HCT116 (cell line): ENCODE results near the gene LRRC52. TPM values are rescaled to one million over a fixed set of nuclear protein-coding genes. Genes with fewer than 3 reads are reported as not detected.
"Not testable (repeated sequence)": the region's sequence is repeated elsewhere in the genome, so short reads cannot be mapped to it uniquely, and the experiment has no call there.

Source experiments
- ATAC-seq: fragments of 200-7000 bp; cut with Tn5 transposase; 2 replicates; pipeline ENCODE4 v1.9.1; 2020; ENCODE audit warnings: mild to moderate bottlenecking, moderate library complexity
- BruUV-seq: library from RNA; stranded (reverse); fragments of 400-500 nt; replicated peaks from 2 replicates; lab custom pipeline; 2021; lab: Mats Ljungman, UMichigan
- CTCF ChIA-PET: fragments of 300-600 bp; sonication (Branson Sonifier 250); formaldehyde crosslinking; loops from one replicate; lab custom pipeline; 2021; ENCODE audit warnings: antibody characterized with exemption; lab: Charles Lee
- POLR2A ChIA-PET: fragments of 300-600, 350-600 bp; sonication (Branson Sonifier 250); formaldehyde crosslinking; loops from one replicate; lab custom pipeline; 2021; ENCODE audit warnings: antibody characterized with exemption; lab: Charles Lee
- RAD21 ChIA-PET, 2 experiments: fragments of 300-600 bp; sonication (Branson Sonifier 250); formaldehyde crosslinking; loops; one replicate each; lab custom pipeline; 2023; ENCODE audit warnings: low total read pairs in 2 of 2; ENCODE audit not compliant: uncharacterized antibody in 2 of 2, unreplicated experiment in 2 of 2, low non-redundant PET in 1 of 2; lab: Charles Lee
- DNase-seq: peaks from one replicate; pipeline ENCODE4 v3.0.0-alpha.2; 2010; ENCODE audit warnings: low read depth, low spot score
- H2AFZ ChIP-seq: fragments of 200-600 bp; shearing (Covaris generic), sonication (generic); 2 replicates; pipeline ENCODE4 v1.6.1; 2017; ENCODE audit warnings: low read depth, mixed run types, mixed read lengths, antibody characterized with exemption, low read length; ENCODE audit not compliant: poor library complexity, severe bottlenecking
- H3K27ac ChIP-seq: 2 replicates; pipeline ENCODE4 v1.5.1; 2012; ENCODE audit warnings: low read depth, low read length
- H3K27me3 ChIP-seq: fragments of 200-600 bp; sonication (generic); 2 replicates; pipeline ENCODE4 v1.6.1; 2016; ENCODE audit warnings: mixed run types, low read length, mixed read lengths; ENCODE audit not compliant: insufficient read depth
- H3K36me3 ChIP-seq, 2 experiments: fragments of 200-500 bp in 1 of 2; fragments of 200-600 bp in 1 of 2; sonication (Bioruptor generic) in 1 of 2; sonication (generic) in 1 of 2; 2 replicates each; pipeline versions ENCODE4 v1.5.1 to v1.6.1; 2014 to 2016; ENCODE audit warnings: low read length in 2 of 2, inconsistent platforms in 1 of 2, mixed read lengths in 1 of 2, mixed run types in 1 of 2; ENCODE audit not compliant: insufficient read depth in 2 of 2, control insufficient read depth in 1 of 2
- H3K4me1 ChIP-seq, 2 experiments: fragments of 200-600 bp in 1 of 2; sonication (generic) in 1 of 2; 2 replicates each; pipeline versions ENCODE4 v1.5.1 to v1.6.1; 2012 to 2017; ENCODE audit warnings: low read length in 2 of 2, inconsistent platforms in 1 of 2, mild to moderate bottlenecking in 1 of 2, mixed read lengths in 1 of 2, mixed run types in 1 of 2, moderate library complexity in 1 of 2; ENCODE audit not compliant: insufficient read depth in 2 of 2, control insufficient read depth in 1 of 2
- H3K4me2 ChIP-seq: fragments of 200-600 bp; sonication (generic); 2 replicates; pipeline ENCODE4 v1.6.1; 2017; ENCODE audit warnings: mixed run types, low read length, mixed read lengths
- H3K4me3 ChIP-seq, 2 experiments: fragments of 200-600 bp in 1 of 2; sonication (generic) in 1 of 2; replicated peaks in 1 of 2; 2 replicates each; pipeline ENCODE4 v1.5.1; 2011 to 2016; ENCODE audit warnings: low read length in 2 of 2, control low read depth in 1 of 2, low read depth in 1 of 2, mild to moderate bottlenecking in 1 of 2, mixed read lengths in 1 of 2, mixed run types in 1 of 2
- H3K79me2 ChIP-seq: fragments of 200-600 bp; sonication (generic); 2 replicates; pipeline ENCODE4 v1.6.1; 2017; ENCODE audit warnings: mild to moderate bottlenecking, mixed run types, low read length, moderate library complexity, mixed read lengths; ENCODE audit not compliant: insufficient read depth
- H3K9ac ChIP-seq: fragments of 200-600 bp; sonication (generic); 2 replicates; pipeline ENCODE4 v1.6.1; 2016; ENCODE audit warnings: low read length, mixed read lengths
- H3K9me2 ChIP-seq: fragments of 200-600 bp; sonication (generic), shearing (Covaris generic); 2 replicates; pipeline ENCODE4 v1.6.1; 2017; ENCODE audit warnings: mixed run types, mild to moderate bottlenecking, moderate library complexity; ENCODE audit not compliant: insufficient read depth
- H3K9me3 ChIP-seq, 2 experiments: fragments of 200-500 bp in 1 of 2; fragments of 200-600 bp in 1 of 2; sonication (Bioruptor generic) in 1 of 2; sonication (generic) in 1 of 2; 2 replicates each; pipeline ENCODE4 v1.6.1; 2014 to 2017; ENCODE audit warnings: low read length in 2 of 2, mixed read lengths in 2 of 2, inconsistent platforms in 1 of 2, low read depth in 1 of 2, mild to moderate bottlenecking in 1 of 2, mixed run types in 1 of 2, moderate library complexity in 1 of 2; ENCODE audit not compliant: control insufficient read depth in 1 of 2, insufficient read depth in 1 of 2
- H4K20me1 ChIP-seq: fragments of 200-600 bp; sonication (generic), shearing (Covaris generic); 2 replicates; pipeline ENCODE4 v1.6.1; 2017; ENCODE audit warnings: mixed run types, mild to moderate bottlenecking, moderate library complexity; ENCODE audit not compliant: insufficient read depth
- ATF3 ChIP-seq: IDR thresholded peaks from 2 replicates; pipeline ENCODE4 v1.6.1; 2012
- CBX3 ChIP-seq: IDR thresholded peaks from 2 replicates; pipeline ENCODE4 v1.6.1; 2012; ENCODE audit warnings: low read depth
- CEBPB ChIP-seq: IDR thresholded peaks from 2 replicates; pipeline ENCODE4 v1.6.1; 2012; ENCODE audit warnings: low read depth
- EGR1 ChIP-seq: IDR thresholded peaks from 2 replicates; pipeline ENCODE4 v1.6.1; 2012; ENCODE audit warnings: low read depth
- ELF1 ChIP-seq: IDR thresholded peaks from 2 replicates; pipeline ENCODE4 v1.6.1; 2012; ENCODE audit warnings: low read depth, borderline replicate concordance
- EZH2 ChIP-seq: fragments of 200-600 bp; sonication (generic); IDR thresholded peaks from 2 replicates; pipeline ENCODE4 v1.6.1; 2017; ENCODE audit warnings: antibody characterized with exemption, mixed run types
- EZH2phosphoT487 ChIP-seq: fragments of 200-600 bp; IDR thresholded peaks from 2 replicates; pipeline ENCODE4 v1.6.1; 2018; ENCODE audit warnings: antibody characterized with exemption, borderline replicate concordance
- FOSL1 ChIP-seq: IDR thresholded peaks from 2 replicates; pipeline ENCODE4 v1.6.1; 2012; ENCODE audit warnings: low read depth
- JUND ChIP-seq: IDR thresholded peaks from 2 replicates; pipeline ENCODE4 v1.6.1; 2012
- MAX ChIP-seq: IDR thresholded peaks from 2 replicates; pipeline ENCODE4 v1.6.1; 2012
- POLR2A ChIP-seq: IDR thresholded peaks from 2 replicates; pipeline ENCODE4 v1.7.0; 2011; ENCODE audit warnings: borderline replicate concordance; ENCODE audit not compliant: insufficient read depth, insufficient read length; ENCODE audit errors: extremely low read depth
- POLR2AphosphoS5 ChIP-seq: IDR thresholded peaks from 2 replicates; pipeline ENCODE4 v1.6.1; 2011; ENCODE audit warnings: mild to moderate bottlenecking, low read depth, low read length, moderate library complexity
- RAD21 ChIP-seq: IDR thresholded peaks from 2 replicates; pipeline ENCODE4 v1.6.1; 2012; ENCODE audit warnings: low read depth, mild to moderate bottlenecking
- SIN3A ChIP-seq: IDR thresholded peaks from 2 replicates; pipeline ENCODE4 v1.6.1; 2012; ENCODE audit warnings: low read depth
- SP1 ChIP-seq: IDR thresholded peaks from 2 replicates; pipeline ENCODE4 v1.6.1; 2012; ENCODE audit warnings: low read depth
- SRF ChIP-seq: IDR thresholded peaks from 2 replicates; pipeline ENCODE4 v1.6.1; 2012; ENCODE audit warnings: low read depth
- YY1 ChIP-seq: IDR thresholded peaks from 2 replicates; pipeline ENCODE4 v1.6.1; 2011; ENCODE audit warnings: low read length, low read depth, moderate library complexity, mild to moderate bottlenecking; ENCODE audit not compliant: insufficient replicate concordance; ENCODE audit errors: extremely low read depth
- ZFX ChIP-seq: fragments of 450-650 bp; IDR thresholded peaks from 2 replicates; pipeline ENCODE4 v1.6.1; 2017
- intact Hi-C: fragments of 100-400 bp; cut with micrococcal nuclease; formaldehyde crosslinking; loops from 2 replicates; pipeline ENCODE4 v1.10.0; 2022
- total RNA-seq: library from RNA; stranded (reverse); gene quantifications from one replicate; pipeline ENCODE4 v1.2.1, GENCODE V29; 2021; ENCODE audit not compliant: unreplicated experiment
- TF ChIP-seq, protein P1 (sequence below), 3 experiments: fragments of 200-600 bp in 1 of 3; sonication (generic) in 1 of 3; IDR thresholded peaks in 2 of 3; conservative IDR thresholded peaks in 1 of 3; 2 replicates each; pipeline ENCODE4 v1.5.1; 2012 to 2017; ENCODE audit warnings: low read depth in 2 of 3, low read length in 2 of 3, antibody characterized with exemption in 1 of 3, borderline replicate concordance in 1 of 3, control low read depth in 1 of 3, mild to moderate bottlenecking in 1 of 3, mixed read lengths in 1 of 3, mixed run types in 1 of 3, moderate library complexity in 1 of 3; ENCODE audit not compliant: insufficient read depth in 1 of 3
- TF ChIP-seq, protein P2 (sequence below): IDR thresholded peaks from 2 replicates; pipeline ENCODE4 v1.6.1; 2011; ENCODE audit warnings: mild to moderate bottlenecking, low read length, moderate library complexity; ENCODE audit not compliant: insufficient replicate concordance; ENCODE audit errors: extremely low read depth

LRRC52 gene
- total RNA-seq, 1 experiment from 2014 or later: not detected

- RAD21 ChIA-PET: no interaction called here
- Histone ChIP-seq H3K36me3 (no peaks in the 10 kb centered on the region), H3K27me3 (peaks cover 53% of the 10 kb centered on the region), H3K9me2 (no peaks in the 10 kb centered on the region), H2AFZ (no peak overlapping the region), H3K4me3 (no peak overlapping the region), H3K9me3 (no peaks in the 10 kb centered on the region), H3K27ac (no peak overlapping the region)
- intact Hi-C loops: no loop called here
- no peak for ATAC-seq
- CTCF ChIA-PET: interaction anchor here (0.9 kb wide), 2 partner anchors 181 to 193 kb away, joined by 3 to 4 read pairs; no protein-coding TSS in a partner anchor
- POLR2A ChIA-PET: no interaction called here
- BruUV-seq: no TSS peak
- TF ChIP-seq POLR2AphosphoS5: no peak
- no peak for TF ChIP-seq EGR1
- TF ChIP-seq SRF: no peak
- TF ChIP-seq CEBPB: no peak
- no peak for TF ChIP-seq CBX3
- no peak for TF ChIP-seq EZH2
- TF ChIP-seq SP1: no peak
- TF ChIP-seq EZH2phosphoT487: no peak
- TF ChIP-seq MAX: no peak
- TF ChIP-seq, protein P1, sequence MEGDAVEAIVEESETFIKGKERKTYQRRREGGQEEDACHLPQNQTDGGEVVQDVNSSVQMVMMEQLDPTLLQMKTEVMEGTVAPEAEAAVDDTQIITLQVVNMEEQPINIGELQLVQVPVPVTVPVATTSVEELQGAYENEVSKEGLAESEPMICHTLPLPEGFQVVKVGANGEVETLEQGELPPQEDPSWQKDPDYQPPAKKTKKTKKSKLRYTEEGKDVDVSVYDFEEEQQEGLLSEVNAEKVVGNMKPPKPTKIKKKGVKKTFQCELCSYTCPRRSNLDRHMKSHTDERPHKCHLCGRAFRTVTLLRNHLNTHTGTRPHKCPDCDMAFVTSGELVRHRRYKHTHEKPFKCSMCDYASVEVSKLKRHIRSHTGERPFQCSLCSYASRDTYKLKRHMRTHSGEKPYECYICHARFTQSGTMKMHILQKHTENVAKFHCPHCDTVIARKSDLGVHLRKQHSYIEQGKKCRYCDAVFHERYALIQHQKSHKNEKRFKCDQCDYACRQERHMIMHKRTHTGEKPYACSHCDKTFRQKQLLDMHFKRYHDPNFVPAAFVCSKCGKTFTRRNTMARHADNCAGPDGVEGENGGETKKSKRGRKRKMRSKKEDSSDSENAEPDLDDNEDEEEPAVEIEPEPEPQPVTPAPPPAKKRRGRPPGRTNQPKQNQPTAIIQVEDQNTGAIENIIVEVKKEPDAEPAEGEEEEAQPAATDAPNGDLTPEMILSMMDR (IDR thresholded peaks at IDR 0.05 in 2 of 3, conservative IDR thresholded peaks at IDR 0.05 in 1 of 3; ENCODE audit: borderline replicate concordance in 1 of 3, insufficient read depth in 1 of 3, low read depth in 2 of 3, low read length in 2 of 3): no peak
- no peak for TF ChIP-seq FOSL1
- no peak for TF ChIP-seq JUND
- no peak for TF ChIP-seq RAD21
- no peak for TF ChIP-seq POLR2A
- no peak for TF ChIP-seq SIN3A
- TF ChIP-seq ELF1: no peak
- TF ChIP-seq, protein P2, sequence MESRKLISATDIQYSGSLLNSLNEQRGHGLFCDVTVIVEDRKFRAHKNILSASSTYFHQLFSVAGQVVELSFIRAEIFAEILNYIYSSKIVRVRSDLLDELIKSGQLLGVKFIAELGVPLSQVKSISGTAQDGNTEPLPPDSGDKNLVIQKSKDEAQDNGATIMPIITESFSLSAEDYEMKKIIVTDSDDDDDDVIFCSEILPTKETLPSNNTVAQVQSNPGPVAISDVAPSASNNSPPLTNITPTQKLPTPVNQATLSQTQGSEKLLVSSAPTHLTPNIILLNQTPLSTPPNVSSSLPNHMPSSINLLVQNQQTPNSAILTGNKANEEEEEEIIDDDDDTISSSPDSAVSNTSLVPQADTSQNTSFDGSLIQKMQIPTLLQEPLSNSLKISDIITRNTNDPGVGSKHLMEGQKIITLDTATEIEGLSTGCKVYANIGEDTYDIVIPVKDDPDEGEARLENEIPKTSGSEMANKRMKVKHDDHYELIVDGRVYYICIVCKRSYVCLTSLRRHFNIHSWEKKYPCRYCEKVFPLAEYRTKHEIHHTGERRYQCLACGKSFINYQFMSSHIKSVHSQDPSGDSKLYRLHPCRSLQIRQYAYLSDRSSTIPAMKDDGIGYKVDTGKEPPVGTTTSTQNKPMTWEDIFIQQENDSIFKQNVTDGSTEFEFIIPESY: no peak
- TF ChIP-seq ATF3: no peak
- no peak for TF ChIP-seq ZFX
- no peak for TF ChIP-seq YY1
- TF ChIP-seq, all 23 proteins: peak for 0
- Histone ChIP-seq H3K79me2 (no peaks in the 10 kb centered on the region), H3K4me2 (no peak overlapping the region), H4K20me1 (no peaks in the 10 kb centered on the region), H3K4me1 (no peaks in the 10 kb centered on the region), H3K9ac (no peak overlapping the region)
- DNase-seq: no peak
Measured at GRCh38 chr1:165586398-165586797, 42.6 kb downstream of the LRRC52 start.

DNA sequence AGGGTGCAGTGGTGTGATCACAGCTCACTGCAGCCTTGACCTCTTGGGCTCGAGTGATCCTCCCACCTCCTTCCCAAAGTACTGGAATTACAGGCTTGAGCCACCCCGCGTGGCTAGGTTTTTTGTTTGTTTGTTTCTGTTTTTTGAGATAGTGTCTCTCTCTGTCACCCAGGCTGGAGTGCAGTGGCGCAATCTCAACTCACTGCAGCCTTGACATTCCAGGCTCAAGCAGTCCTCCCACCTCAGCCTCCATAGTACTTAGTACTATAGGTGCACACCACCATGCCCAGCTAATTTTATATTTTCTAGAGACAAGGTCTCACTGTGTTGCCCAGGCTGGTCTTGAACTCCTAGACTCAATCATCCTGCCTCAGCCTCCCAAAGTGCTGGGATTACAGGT, 47.6 kb downstream of the LRRC52 start:
- intact Hi-C loops: loop anchor here (10.0 kb wide), 2 partner anchors 477 to 843 kb away; no protein-coding TSS in a partner anchor

More for the DNA sequence above, 47.6 kb downstream of the LRRC52 start:
- H3K79me2 ChIP-seq, H2AFZ ChIP-seq, H3K4me1 ChIP-seq, H4K20me1 ChIP-seq, H3K9ac ChIP-seq, H3K9me3 ChIP-seq, ATAC-seq, DNase-seq, H3K27ac ChIP-seq, H3K36me3 ChIP-seq, H3K4me2 ChIP-seq, H3K9me2 ChIP-seq, POLR2A ChIA-PET, H3K4me3 ChIP-seq, BruUV-seq: not testable (repeated sequence)
- ChIA-PET CTCF (interaction anchor here (1.4 to 4.0 kb wide), 5 partner anchors 181 to 223 kb away, joined by 6 to 26 read pairs (median 16); no protein-coding TSS in a partner anchor), RAD21 (interaction anchor here in 1 of 2 experiments (1.2 to 2.0 kb wide), 2 partner anchors 188 to 198 kb away, joined by 3 to 8 read pairs; no protein-coding TSS in a partner anchor)
- H3K27me3 ChIP-seq: peaks cover 54% of the 10 kb centered on the region
